G401.6 (cell line): ENCODE results near the gene RCAN1.
"Not testable (repeated sequence)": the region's sequence is repeated elsewhere in the genome, so short reads cannot be mapped to it uniquely, and the experiment has no call there.

Experiments
- FAIRE-seq: peaks from 2 replicates; lab custom pipeline; 2012; peaks lifted over from hg19 to GRCh38; lab: Jason Lieb, UNC

RCAN1 gene

GRCh38 chr21:34514576-34515115, 100.3 kb downstream of the RCAN1 start:
- no peak for FAIRE-seq

GRCh38 chr21:34513129-34513675, 101.7 kb downstream of the RCAN1 start:
- FAIRE-seq, result no peak

GRCh38 chr21:34511787-34512455, 103.0 kb downstream of the RCAN1 start, which contains the start of gene KCNE1:
KCNE1 (minus strand) TSS chr21:34512210; CDS start chr21:34449634, 62,576 bp downstream.
- FAIRE-seq, result no peak

DNA sequence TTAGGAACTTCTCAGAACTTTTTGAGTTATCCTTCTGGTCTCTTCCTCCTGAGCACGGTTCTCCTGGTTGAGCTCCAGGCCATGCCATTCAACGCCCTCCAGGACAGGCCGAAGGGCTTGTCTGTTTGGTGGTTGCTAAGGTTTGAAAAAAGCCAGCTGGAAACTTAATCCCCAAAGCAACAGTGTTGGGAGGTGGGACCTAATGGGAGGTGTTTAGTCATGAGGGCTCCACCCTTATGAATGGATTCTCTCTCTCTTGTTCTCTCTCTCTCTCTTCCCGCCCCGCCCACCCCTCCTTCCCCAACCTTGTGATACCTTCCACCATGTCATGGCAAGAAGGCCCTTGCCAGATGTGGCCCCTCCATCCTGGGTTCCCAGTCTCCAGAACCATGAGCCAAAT, 103.7 kb downstream of the RCAN1 start:
- no peak for FAIRE-seq

- FAIRE-seq, result no peak
Observed at GRCh38 chr21:34510148-34511142, 104.5 kb downstream of the RCAN1 start.

DNA sequence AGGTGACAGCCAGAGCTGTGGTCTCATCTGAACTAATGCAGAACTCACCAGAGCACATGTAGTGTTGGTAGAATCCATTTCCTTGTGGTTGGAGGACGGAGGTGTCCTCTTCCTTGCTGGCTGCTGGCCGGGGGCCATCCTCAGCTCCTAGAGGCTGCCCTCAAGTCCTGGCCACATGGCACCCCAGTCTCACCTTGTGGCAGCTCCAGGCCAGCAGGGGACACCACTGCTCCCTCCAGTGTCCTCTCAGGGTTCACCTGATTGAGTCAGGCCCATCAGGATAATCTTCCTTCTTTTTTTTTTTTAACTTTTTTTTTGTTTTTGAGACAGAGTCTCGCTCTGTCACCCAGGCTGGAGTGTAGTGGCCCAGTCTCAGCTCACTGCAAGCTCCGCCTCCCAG, 105.8 kb downstream of the RCAN1 start:
- FAIRE-seq, result no peak

GRCh38 chr21:34504595-34504994, 110.3 kb downstream of the RCAN1 start:
- FAIRE-seq, result no peak

GRCh38 chr21:34502480-34503106, 112.3 kb downstream of the RCAN1 start:
- FAIRE-seq, result no peak

- FAIRE-seq, result no peak
Observed at GRCh38 chr21:34501716-34502115, 113.2 kb downstream of the RCAN1 start.

DNA sequence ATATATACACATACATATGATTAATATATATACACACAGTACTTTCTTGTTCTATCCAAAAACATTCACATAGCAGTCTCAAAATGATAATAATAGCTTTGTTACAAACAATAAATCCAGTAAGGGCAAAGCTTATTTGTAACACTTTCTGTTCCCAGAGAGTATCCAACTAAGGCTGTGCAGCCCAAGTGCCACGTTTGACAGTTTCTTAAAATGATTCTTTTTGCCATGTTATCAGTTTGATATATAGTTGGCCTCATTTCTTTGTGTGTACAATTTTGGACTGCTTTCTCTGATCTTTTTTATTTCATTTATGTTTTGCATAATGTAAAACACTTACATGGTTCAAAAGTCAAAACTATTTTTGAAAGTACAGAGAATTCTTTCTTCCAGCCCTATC, 114.7 kb downstream of the RCAN1 start:
- no peak for FAIRE-seq

DNA sequence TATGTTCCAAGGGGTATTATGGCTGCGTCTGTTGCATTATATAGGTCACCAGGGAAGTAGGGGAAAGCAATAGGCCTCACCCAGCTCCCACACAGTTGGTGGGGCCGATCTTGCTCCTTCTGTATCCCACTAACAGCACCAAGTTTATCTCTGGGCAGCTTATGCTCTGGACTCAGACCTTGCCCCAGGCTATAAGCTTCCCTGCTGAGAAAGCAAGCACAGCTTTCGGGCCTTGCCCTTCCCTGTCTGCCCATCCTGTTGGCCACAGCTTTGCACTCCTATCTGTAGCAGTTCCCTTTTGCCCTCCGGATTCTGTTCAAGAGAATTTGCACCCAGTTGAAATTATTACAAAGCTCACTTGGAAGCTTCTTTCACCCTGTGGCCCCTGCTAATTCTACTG, 115.8 kb downstream of the RCAN1 start:
- FAIRE-seq, result no peak

GRCh38 chr21:34498623-34499022, 116.3 kb downstream of the RCAN1 start:
- no peak for FAIRE-seq

DNA sequence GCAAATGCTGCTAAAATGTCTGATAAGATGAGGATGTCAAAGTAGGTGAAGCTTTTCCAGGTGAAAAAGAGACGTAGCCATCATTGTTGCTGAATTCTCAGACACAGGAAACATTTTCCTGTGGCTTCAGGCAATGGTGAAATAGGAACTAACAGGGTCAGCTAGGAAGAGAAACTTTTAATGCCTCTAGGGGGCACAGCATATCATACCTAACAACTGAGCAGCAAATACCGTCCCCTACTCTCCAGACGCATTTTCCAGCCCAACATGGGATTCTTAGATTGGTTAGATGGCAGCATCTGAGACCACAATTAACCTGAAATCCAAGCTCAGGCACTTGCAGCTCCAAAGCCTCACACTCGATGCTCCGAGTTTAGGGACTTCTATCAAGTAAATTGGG, 131.1 kb downstream of the RCAN1 start:
- FAIRE-seq, result not testable (repeated sequence)

- not testable (repeated sequence) for FAIRE-seq
Observed at GRCh38 chr21:34483435-34483834, 131.5 kb downstream of the RCAN1 start.

GRCh38 chr21:34467333-34467732, 147.6 kb downstream of the RCAN1 start:
- not testable (repeated sequence) for FAIRE-seq
